NCI-H345 treated with DMSO at 0.1 percent for 48 hours (cell line): ENCODE measurements around the gene COQ9.
"Not testable (repeated sequence)": the region's sequence is repeated elsewhere in the genome, so short reads cannot be mapped to it uniquely, and the experiment has no call there.

Experiments used
- DNase-seq: peaks from one replicate; lab custom pipeline; 2025; ENCODE audit not compliant: unreplicated experiment; lab: John Stamatoyannopoulos, UW

The COQ9 gene

GRCh38 chr16:57484515-57485005, 37.3 kb downstream of the COQ9 start:
- no peak for DNase-seq

GRCh38 chr16:57485091-57485915, 38.0 kb downstream of the COQ9 start:
- DNase-seq, result no peak

GRCh38 chr16:57485916-57486857, 38.9 kb downstream of the COQ9 start, which contains the start of gene DOK4:
Gene DOK4, minus strand, starts transcription at chr16:57486493. Its CDS starts 6,986 bp downstream, at chr16:57479507.
- peak; percentile 5 for DNase-seq

GRCh38 chr16:57486858-57487834, 39.9 kb downstream of the COQ9 start:
- no peak for DNase-seq

- no peak for DNase-seq
These were observed 42.0 kb downstream of the COQ9 start for GRCh38 chr16:57489229-57489628.

- no peak for DNase-seq
These were observed 46.5 kb downstream of the COQ9 start for GRCh38 chr16:57493767-57494166.

GRCh38 chr16:57497121-57497520, 49.8 kb downstream of the COQ9 start:
- DNase-seq, result no peak

GRCh38 chr16:57498031-57498430, 50.8 kb downstream of the COQ9 start:
- no peak for DNase-seq

GRCh38 chr16:57499941-57500340, 52.7 kb downstream of the COQ9 start:
- not testable (repeated sequence) for DNase-seq

- no peak for DNase-seq
These were observed 53.4 kb downstream of the COQ9 start for GRCh38 chr16:57500578-57501111.

- DNase-seq, result no peak
These were observed 54.2 kb downstream of the COQ9 start for GRCh38 chr16:57501492-57501891.

GRCh38 chr16:57502048-57502775, 54.9 kb downstream of the COQ9 start:
- DNase-seq, result peak; percentile 16

- DNase-seq, result peak; percentile 74
These were observed 56.1 kb downstream of the COQ9 start for GRCh38 chr16:57503366-57503765.

GRCh38 chr16:57504001-57504400, 56.7 kb downstream of the COQ9 start:
- no peak for DNase-seq

- no peak for DNase-seq
These were observed 57.2 kb downstream of the COQ9 start for GRCh38 chr16:57504491-57504890.

GRCh38 chr16:57505169-57505568, 57.9 kb downstream of the COQ9 start:
- DNase-seq, result no peak

- DNase-seq, result peak; percentile 29
These were observed 60.1 kb downstream of the COQ9 start for GRCh38 chr16:57507136-57508034.

GRCh38 chr16:57508035-57508425, 60.8 kb downstream of the COQ9 start:
- DNase-seq, result no peak
